ENCODE measurements around the gene CHI3L1.

DNA sequence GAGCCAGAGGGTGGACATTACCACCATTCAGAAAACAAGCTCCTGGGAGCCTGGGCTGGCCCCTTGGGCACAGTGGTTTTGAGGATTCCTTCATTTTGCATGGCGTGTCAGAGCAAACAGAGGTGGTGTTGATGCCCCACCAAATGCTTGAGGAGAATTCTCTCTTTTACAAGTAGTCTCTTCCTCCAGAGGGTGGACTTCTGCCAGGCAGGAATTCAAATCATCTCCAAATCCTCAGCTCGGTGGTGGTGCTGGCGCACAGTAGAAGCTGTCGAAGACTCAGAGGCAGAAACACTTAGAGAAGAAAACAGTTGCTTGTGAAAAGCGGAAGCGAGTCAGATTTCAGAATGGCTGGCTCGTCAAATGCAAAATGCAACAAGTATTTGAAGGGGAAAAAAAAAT is 3.4 kb upstream of the CHI3L1 start:
- TF ChIP-seq, protein P1, sequence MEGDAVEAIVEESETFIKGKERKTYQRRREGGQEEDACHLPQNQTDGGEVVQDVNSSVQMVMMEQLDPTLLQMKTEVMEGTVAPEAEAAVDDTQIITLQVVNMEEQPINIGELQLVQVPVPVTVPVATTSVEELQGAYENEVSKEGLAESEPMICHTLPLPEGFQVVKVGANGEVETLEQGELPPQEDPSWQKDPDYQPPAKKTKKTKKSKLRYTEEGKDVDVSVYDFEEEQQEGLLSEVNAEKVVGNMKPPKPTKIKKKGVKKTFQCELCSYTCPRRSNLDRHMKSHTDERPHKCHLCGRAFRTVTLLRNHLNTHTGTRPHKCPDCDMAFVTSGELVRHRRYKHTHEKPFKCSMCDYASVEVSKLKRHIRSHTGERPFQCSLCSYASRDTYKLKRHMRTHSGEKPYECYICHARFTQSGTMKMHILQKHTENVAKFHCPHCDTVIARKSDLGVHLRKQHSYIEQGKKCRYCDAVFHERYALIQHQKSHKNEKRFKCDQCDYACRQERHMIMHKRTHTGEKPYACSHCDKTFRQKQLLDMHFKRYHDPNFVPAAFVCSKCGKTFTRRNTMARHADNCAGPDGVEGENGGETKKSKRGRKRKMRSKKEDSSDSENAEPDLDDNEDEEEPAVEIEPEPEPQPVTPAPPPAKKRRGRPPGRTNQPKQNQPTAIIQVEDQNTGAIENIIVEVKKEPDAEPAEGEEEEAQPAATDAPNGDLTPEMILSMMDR (IDR thresholded peaks at IDR 0.05; ENCODE audit: insufficient read depth, low read depth, low read length) = no peak
- no peak for TF ChIP-seq EZH2 (IDR thresholded peaks at IDR 0.05; ENCODE audit: insufficient read depth, low read length)
